B cell (primary cell): ENCODE measurements around the gene GPX6. TPM values are rescaled to one million over a fixed set of nuclear protein-coding genes. Genes with fewer than 3 reads are reported as not detected.

Source experiments
- ATAC-seq: fragments of 200-7000 bp; cut with Tn5 transposase; one replicate; pipeline ENCODE4 v1.10.0; 2021; ENCODE audit warnings: low read depth, mild to moderate bottlenecking, moderate number of reproducible peaks, moderate library complexity
- CTCF ChIA-PET: fragments of 350-600 bp; sonication (Branson Sonifier 250); formaldehyde crosslinking; loops from one replicate; lab custom pipeline; 2021; ENCODE audit warnings: antibody characterized with exemption, inconsistent platforms; lab: Charles Lee
- POLR2A ChIA-PET: fragments of 350-600 bp; sonication (Branson Sonifier 250); formaldehyde crosslinking; loops from one replicate; lab custom pipeline; 2021; ENCODE audit warnings: antibody characterized with exemption; lab: Charles Lee
- DNase-seq: peaks from one replicate; pipeline ENCODE4 v3.0.0; 2013
- H2AFZ ChIP-seq: 2 replicates; pipeline ENCODE4 v1.6.1; 2012; ENCODE audit warnings: mild to moderate bottlenecking, low read depth, low read length; ENCODE audit not compliant: insufficient read depth, poor library complexity, severe bottlenecking
- H3K27ac ChIP-seq, 2 donors: 1 replicate in 1 of 2; 2 replicates in 1 of 2; pipeline ENCODE4 v1.5.1; 2012 to 2013; ENCODE audit warnings: low read length in 2 of 2, mild to moderate bottlenecking in 2 of 2, moderate library complexity in 1 of 2
- H3K27me3 ChIP-seq, 4 experiments: fragments of 200-600 bp in 1 of 4; sonication (generic) in 1 of 4; replicated peaks in 1 of 4; 1 replicate in 2 of 4; 2 replicates in 2 of 4; pipeline versions ENCODE4 v1.6.1 to v1.7.0; 2013 to 2016; ENCODE audit warnings: low read length in 3 of 4, mild to moderate bottlenecking in 2 of 4, mixed read lengths in 1 of 4, moderate library complexity in 1 of 4; ENCODE audit not compliant: insufficient read depth in 4 of 4, control insufficient read depth in 3 of 4; ENCODE audit errors: control extremely low read depth in 1 of 4
- H3K36me3 ChIP-seq, 2 experiments: replicated peaks in 1 of 2; 1 replicate in 1 of 2; 2 replicates in 1 of 2; pipeline versions ENCODE4 v1.6.1 to v1.7.1; 2013; ENCODE audit warnings: low read length in 1 of 2; ENCODE audit not compliant: insufficient read depth in 2 of 2, control insufficient read depth in 1 of 2; ENCODE audit errors: control extremely low read depth in 1 of 2, extremely low read depth in 1 of 2
- H3K4me1 ChIP-seq, 2 donors: fragments of 200-600 bp in 1 of 2; sonication (generic) in 1 of 2; 1 replicate in 1 of 2; 2 replicates in 1 of 2; pipeline versions ENCODE4 v1.5.1 to v1.6.1; 2013 to 2017; ENCODE audit warnings: low read length in 2 of 2; ENCODE audit not compliant: control insufficient read depth in 2 of 2, insufficient read depth in 2 of 2
- H3K4me2 ChIP-seq: replicated peaks from 2 replicates; pipeline ENCODE3; 2012; ENCODE audit warnings: mild to moderate bottlenecking, low read depth, low read length; ENCODE audit not compliant: poor library complexity, severe bottlenecking
- H3K4me3 ChIP-seq, 5 experiments: fragments of 200-600 bp in 1 of 5; sonication (generic) in 1 of 5; 1 replicate in 3 of 5; 2 replicates in 2 of 5; pipeline versions ENCODE4 v1.5.1 to v1.7.0; 2011 to 2016; ENCODE audit warnings: low read length in 4 of 5, mild to moderate bottlenecking in 4 of 5, low read depth in 2 of 5, control low read depth in 1 of 5, moderate library complexity in 1 of 5; ENCODE audit not compliant: insufficient read depth in 1 of 5; ENCODE audit errors: control extremely low read depth in 1 of 5, extremely low read depth in 1 of 5
- H3K79me2 ChIP-seq: fragments of 200-600 bp; sonication (generic); one replicate; pipeline ENCODE4 v1.6.0; 2016; ENCODE audit warnings: low read length; ENCODE audit not compliant: control insufficient read depth, insufficient read depth
- H3K9ac ChIP-seq: fragments of 200-600 bp; sonication (generic); 2 replicates; pipeline ENCODE4 v1.6.1; 2017; ENCODE audit warnings: mild to moderate bottlenecking, low read length, moderate library complexity
- H3K9me3 ChIP-seq, 3 donors: one replicate each; pipeline versions ENCODE4 v1.6.1 to v1.7.1; 2013; ENCODE audit warnings: low read length in 2 of 3; ENCODE audit not compliant: control insufficient read depth in 2 of 3, insufficient read depth in 1 of 3; ENCODE audit errors: control extremely low read depth in 1 of 3
- H4K20me1 ChIP-seq: 2 replicates; pipeline ENCODE4 v1.6.0; 2012; ENCODE audit warnings: mild to moderate bottlenecking, low read length; ENCODE audit not compliant: insufficient read depth, control insufficient read depth, poor library complexity, severe bottlenecking
- H3K27ac Mint-ChIP-seq: one replicate; pipeline ENCODE4 v1.8.0; 2021; ENCODE audit warnings: mixed read lengths
- H3K27me3 Mint-ChIP-seq: one replicate; pipeline ENCODE4 v1.8.0; 2021; ENCODE audit warnings: mixed read lengths
- H3K4me1 Mint-ChIP-seq: one replicate; pipeline ENCODE4 v1.8.0; 2021; ENCODE audit warnings: mixed read lengths
- H3K4me3 Mint-ChIP-seq: one replicate; pipeline ENCODE4 v1.8.0; 2021; ENCODE audit warnings: mixed read lengths
- H3K9me3 Mint-ChIP-seq: one replicate; pipeline ENCODE4 v1.8.0; 2022; ENCODE audit warnings: mixed read lengths; ENCODE audit not compliant: insufficient read depth
- EZH2 ChIP-seq: IDR thresholded peaks from 2 replicates; pipeline ENCODE4 v1.6.1; 2012; ENCODE audit warnings: borderline replicate concordance, low read depth, mild to moderate bottlenecking, moderate library complexity, low read length; ENCODE audit not compliant: insufficient read depth, poor library complexity, severe bottlenecking
- WGBS: methylation state at CpG from one replicate; pipeline ENCODE4 v1.1.5; 2013; ENCODE audit warnings: missing lambda C conversion rate; ENCODE audit not compliant: insufficient coverage; 5-methylcytosine and 5-hydroxymethylcytosine counted together
- intact Hi-C: fragments of 100-400 bp; cut with micrococcal nuclease; formaldehyde crosslinking; loops from one replicate; pipeline ENCODE4 v1.10.0; 2022
- polyA minus RNA-seq: library from RNA; depleted of rRNA, polyadenylated mRNA; stranded (reverse); fragments of >200 nt; gene quantifications from 2 replicates; pipeline ENCODE4 v1.2.3, GENCODE V29; 2012
- polyA plus RNA-seq: library from polyadenylated mRNA; depleted of rRNA; stranded (reverse); fragments of >200 nt; gene quantifications from 2 replicates; pipeline ENCODE4 v1.2.3, GENCODE V29; 2012
- total RNA-seq, 2 donors: library from RNA; stranded (reverse); fragments of 120-200 nt in 1 of 2; gene quantifications; 1 replicate in 1 of 2; 2 replicates in 1 of 2; pipeline versions ENCODE4 v1.2.3 to v1.2.4, GENCODE V29; 2013 to 2022
- TF ChIP-seq, protein P1 (sequence below): fragments of 200-600 bp; IDR thresholded peaks from one replicate; pipeline ENCODE4 v1.8.0; 2022; ENCODE audit warnings: antibody characterized with exemption, mild to moderate bottlenecking

Gene GPX6, protein sequence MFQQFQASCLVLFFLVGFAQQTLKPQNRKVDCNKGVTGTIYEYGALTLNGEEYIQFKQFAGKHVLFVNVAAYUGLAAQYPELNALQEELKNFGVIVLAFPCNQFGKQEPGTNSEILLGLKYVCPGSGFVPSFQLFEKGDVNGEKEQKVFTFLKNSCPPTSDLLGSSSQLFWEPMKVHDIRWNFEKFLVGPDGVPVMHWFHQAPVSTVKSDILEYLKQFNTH
- total RNA-seq, result not detected in 2 replicates
- total RNA-seq (2013), result not detected
- not detected in 2 replicates for polyA plus RNA-seq
- polyA minus RNA-seq, result not detected in 2 replicates

DNA sequence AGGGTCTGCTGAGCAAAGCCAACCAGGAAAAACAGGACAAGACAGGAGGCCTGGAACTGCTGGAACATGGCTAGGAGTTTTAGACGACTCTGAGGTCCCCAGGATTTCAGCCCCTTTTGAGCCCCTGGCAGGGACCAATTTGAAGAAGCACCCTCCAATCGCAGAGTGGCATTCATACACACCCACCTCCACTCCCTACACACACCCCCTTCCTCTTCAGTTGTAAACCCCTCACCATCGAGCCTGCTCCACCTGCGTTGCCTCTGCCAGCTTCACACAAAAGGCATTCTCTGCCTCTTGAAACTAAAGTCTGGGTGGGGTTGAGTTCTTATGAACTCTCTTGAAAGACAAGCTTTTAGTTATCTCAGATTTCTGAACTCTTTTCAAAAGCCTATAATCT lies at the start of gene GPX6:
Gene GPX6 (minus strand): TSS at position 118 of the 400 bp plus-strand sequence. CDS start 50 bp downstream, at position 68.
- Histone ChIP-seq H3K4me2 (no peak within 1 kb of the TSS), H3K79me2 (no peaks in the 10 kb centered on the region), H2AFZ (no peak within 1 kb of the TSS), H4K20me1 (no peaks in the 10 kb centered on the region), H3K4me3 (no peak within 1 kb of the TSS), H3K4me1 (no peaks in the 10 kb centered on the region), H3K9ac (no peak within 1 kb of the TSS), H3K27ac (no peak within 1 kb of the TSS), H3K27me3 (peaks cover 0 to 22% (median 8%) of the 10 kb centered on the region in 4 experiments), H3K9me3 (peaks cover 0 to 12% (median 0%) of the 10 kb centered on the region in 3 donors), H3K36me3 (no peaks in the 10 kb centered on the region)
- CTCF ChIA-PET, result no interaction called here
- POLR2A ChIA-PET, result no interaction called here
- Mint-ChIP-seq H3K27ac (no peak within 1 kb of the TSS), H3K4me1 (no peaks in the 10 kb centered on the region), H3K4me3 (no peak within 1 kb of the TSS), H3K27me3 (peaks cover 35% of the 10 kb centered on the region), H3K9me3 (no peaks in the 10 kb centered on the region)
- intact Hi-C loops, result no loop called here
- DNase-seq, result no peak
- TF ChIP-seq EZH2, result no peak
- TF ChIP-seq, protein P1, sequence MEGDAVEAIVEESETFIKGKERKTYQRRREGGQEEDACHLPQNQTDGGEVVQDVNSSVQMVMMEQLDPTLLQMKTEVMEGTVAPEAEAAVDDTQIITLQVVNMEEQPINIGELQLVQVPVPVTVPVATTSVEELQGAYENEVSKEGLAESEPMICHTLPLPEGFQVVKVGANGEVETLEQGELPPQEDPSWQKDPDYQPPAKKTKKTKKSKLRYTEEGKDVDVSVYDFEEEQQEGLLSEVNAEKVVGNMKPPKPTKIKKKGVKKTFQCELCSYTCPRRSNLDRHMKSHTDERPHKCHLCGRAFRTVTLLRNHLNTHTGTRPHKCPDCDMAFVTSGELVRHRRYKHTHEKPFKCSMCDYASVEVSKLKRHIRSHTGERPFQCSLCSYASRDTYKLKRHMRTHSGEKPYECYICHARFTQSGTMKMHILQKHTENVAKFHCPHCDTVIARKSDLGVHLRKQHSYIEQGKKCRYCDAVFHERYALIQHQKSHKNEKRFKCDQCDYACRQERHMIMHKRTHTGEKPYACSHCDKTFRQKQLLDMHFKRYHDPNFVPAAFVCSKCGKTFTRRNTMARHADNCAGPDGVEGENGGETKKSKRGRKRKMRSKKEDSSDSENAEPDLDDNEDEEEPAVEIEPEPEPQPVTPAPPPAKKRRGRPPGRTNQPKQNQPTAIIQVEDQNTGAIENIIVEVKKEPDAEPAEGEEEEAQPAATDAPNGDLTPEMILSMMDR, result no peak
- ATAC-seq, result no peak
- 67% methylated on average over 2 of the region's 4 CpGs for WGBS

DNA sequence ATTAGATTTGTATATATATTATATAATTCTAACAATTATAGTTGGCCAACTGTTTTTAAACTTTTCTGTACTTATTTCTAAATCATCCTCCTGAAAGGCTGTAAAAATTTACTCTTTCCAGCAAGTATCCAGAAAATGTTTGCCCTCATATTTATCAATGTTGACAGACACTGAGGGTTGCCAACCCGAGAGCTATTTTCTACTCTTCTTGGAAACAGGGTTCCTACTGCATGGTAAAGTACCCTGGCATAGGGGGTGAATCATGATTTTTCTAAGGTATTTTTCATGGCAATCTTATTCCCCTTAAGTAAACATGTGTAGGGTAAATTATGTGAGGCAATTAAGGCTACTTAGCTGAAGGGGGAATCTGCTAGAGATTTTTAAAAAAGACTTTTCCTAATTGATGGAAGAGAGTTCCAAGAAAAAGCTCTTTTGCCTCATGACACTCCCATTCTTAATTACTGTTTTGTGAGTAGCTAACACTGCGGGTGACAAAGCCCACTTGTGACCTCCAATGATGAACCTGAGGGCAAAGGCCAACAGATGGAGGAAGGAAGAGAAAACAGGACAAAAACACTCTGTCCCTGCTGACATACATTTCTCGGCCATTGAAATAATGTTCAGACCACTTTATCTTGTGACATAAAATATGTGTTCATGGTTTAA lies 48.0 kb upstream of the GPX6 start:
- no peak for ATAC-seq
- H3K9me3 ChIP-seq, result no peaks in the 10 kb centered on the region
- H3K27me3 ChIP-seq, result peaks cover 0 to 13% (median 10%) of the 10 kb centered on the region in 4 experiments
- no peak overlapping the region for H3K9ac ChIP-seq
- H3K9me3 Mint-ChIP-seq, result no peaks in the 10 kb centered on the region
- H3K36me3 ChIP-seq, result no peaks in the 10 kb centered on the region
- TF ChIP-seq, protein P1, result no peak
- TF ChIP-seq EZH2, result no peak
- no peaks in the 10 kb centered on the region for H3K79me2 ChIP-seq
- H3K27ac ChIP-seq, result no peak overlapping the region
- no peaks in the 10 kb centered on the region for H3K4me1 Mint-ChIP-seq
- H2AFZ ChIP-seq, result no peak overlapping the region
- no peak overlapping the region for H3K27ac Mint-ChIP-seq
- WGBS, result no CpG with 5 or more reads among the region's 3 CpGs
- H3K4me1 ChIP-seq, result no peaks in the 10 kb centered on the region
- H3K4me3 ChIP-seq, result no peak overlapping the region
- no peak for DNase-seq
- no peak overlapping the region for H3K4me2 ChIP-seq
- H3K27me3 Mint-ChIP-seq, result peaks cover 41% of the 10 kb centered on the region
- POLR2A ChIA-PET, result no interaction called here
- intact Hi-C loops, result no loop called here
- no peaks in the 10 kb centered on the region for H4K20me1 ChIP-seq
- CTCF ChIA-PET, result no interaction called here
- H3K4me3 Mint-ChIP-seq, result no peak overlapping the region
